Keratinocyte (primary cell): ENCODE data around the gene COL8A1. TPM values are rescaled to one million over a fixed set of nuclear protein-coding genes. Genes with fewer than 3 reads are reported as not detected.

Experiments
- DNase-seq: peaks from one replicate; pipeline ENCODE4 v3.0.0-alpha.2; 2011; ENCODE audit warnings: low read depth, missing footprints, low spot score
- FAIRE-seq: peaks from 2 replicates; lab custom pipeline; 2011; peaks lifted over from hg19 to GRCh38; lab: Jason Lieb, UNC
- H2AFZ ChIP-seq: 2 replicates; pipeline ENCODE4 v1.6.0; 2012; ENCODE audit warnings: low read length, control low read depth, inconsistent platforms; ENCODE audit not compliant: control insufficient read depth
- H3K27ac ChIP-seq: 2 replicates; pipeline ENCODE4 v1.5.1; 2011; ENCODE audit warnings: low read length; ENCODE audit not compliant: control insufficient read depth, insufficient read depth
- H3K27me3 ChIP-seq: 3 replicates; pipeline ENCODE4 v1.6.0; 2011; ENCODE audit warnings: low read length; ENCODE audit not compliant: control insufficient read depth, insufficient read depth; ENCODE audit errors: extremely low read depth
- H3K36me3 ChIP-seq, 2 experiments: 2 replicates in 1 of 2; 3 replicates in 1 of 2; pipeline ENCODE4 v1.5.1; 2011; ENCODE audit warnings: low read length in 2 of 2, mild to moderate bottlenecking in 1 of 2; ENCODE audit not compliant: control insufficient read depth in 2 of 2, insufficient read depth in 2 of 2; ENCODE audit errors: extremely low read depth in 1 of 2
- H3K4me1 ChIP-seq: 3 replicates; pipeline ENCODE4 v1.5.1; 2011; ENCODE audit warnings: low read length; ENCODE audit not compliant: control insufficient read depth, insufficient read depth; ENCODE audit errors: extremely low read depth
- H3K4me2 ChIP-seq: 3 replicates; pipeline ENCODE4 v1.6.0; 2011; ENCODE audit warnings: low read depth, low read length; ENCODE audit not compliant: control insufficient read depth, insufficient read depth; ENCODE audit errors: extremely low read depth
- H3K4me3 ChIP-seq, 3 experiments: fragments of 200-600 bp in 1 of 3; sonication (generic) in 1 of 3; 2 replicates in 2 of 3; 3 replicates in 1 of 3; pipeline ENCODE4 v1.5.1; 2011 to 2016; ENCODE audit warnings: low read length in 3 of 3, mild to moderate bottlenecking in 3 of 3, control low read depth in 2 of 3, inconsistent platforms in 1 of 3, low read depth in 1 of 3, mixed read lengths in 1 of 3, mixed run types in 1 of 3, moderate library complexity in 1 of 3; ENCODE audit not compliant: control insufficient read depth in 2 of 3, insufficient read depth in 2 of 3; ENCODE audit errors: extremely low read depth in 1 of 3
- H3K79me2 ChIP-seq: 2 replicates; pipeline ENCODE4 v1.6.0; 2012; ENCODE audit warnings: low read length; ENCODE audit not compliant: control insufficient read depth, insufficient read depth
- H3K9ac ChIP-seq: 3 replicates; pipeline ENCODE4 v1.6.0; 2011; ENCODE audit warnings: low read length; ENCODE audit not compliant: control insufficient read depth, insufficient read depth; ENCODE audit errors: extremely low read depth
- H3K9me1 ChIP-seq: 3 replicates; pipeline ENCODE4 v1.6.0; 2011; ENCODE audit warnings: low read length; ENCODE audit not compliant: control insufficient read depth, insufficient read depth; ENCODE audit errors: extremely low read depth
- H3K9me3 ChIP-seq: 2 replicates; pipeline ENCODE4 v1.5.1; 2012; ENCODE audit warnings: low read depth, low read length; ENCODE audit not compliant: control insufficient read depth
- H4K20me1 ChIP-seq: 3 replicates; pipeline ENCODE4 v1.6.0; 2011; ENCODE audit warnings: low read length; ENCODE audit not compliant: control insufficient read depth, insufficient read depth; ENCODE audit errors: extremely low read depth
- CTCF ChIP-seq, 3 experiments: IDR thresholded peaks in 1 of 3; conservative IDR thresholded peaks in 1 of 3; optimal IDR thresholded peaks in 1 of 3; 2 replicates in 2 of 3; 3 replicates in 1 of 3; pipeline versions ENCODE3 to v1.5.1; 2011; ENCODE audit warnings: low read length in 3 of 3, mild to moderate bottlenecking in 3 of 3, moderate library complexity in 2 of 3, control low read depth in 1 of 3, inconsistent platforms in 1 of 3; ENCODE audit not compliant: insufficient read depth in 2 of 3; ENCODE audit errors: extremely low read depth in 1 of 3
- EZH2 ChIP-seq: IDR thresholded peaks from one replicate; pipeline ENCODE4 v1.6.1; 2012; ENCODE audit warnings: inconsistent platforms, mild to moderate bottlenecking, low read length, moderate library complexity
- dilution Hi-C: fragments of 300-500 bp; cut with MboI; formaldehyde crosslinking; loops from one replicate; pipeline ENCODE4 v1.7.0; 2020; ENCODE audit warnings: low sequenced_read_pairs; ENCODE audit not compliant: extremely low pct_ligation_motif_present
- polyA plus RNA-seq, 5 experiments: library from polyadenylated mRNA; depleted of rRNA in 3 of 5; stranded (reverse) in 3 of 5; stranded (forward) in 1 of 5; unstranded in 1 of 5; fragments of >200 nt; gene quantifications; 1 replicate in 1 of 5; 2 replicates in 3 of 5; 3 replicates in 1 of 5; pipeline versions ENCODE4 v1.2.1 to v1.2.3, GENCODE V29; 2011 to 2012; ENCODE audit warnings: missing spikeins in 2 of 5, low read depth in 1 of 5, low replicate concordance in 1 of 5

COL8A1 gene
- polyA plus RNA-seq, 1 donor (not counting 4 experiments of a cell fraction or from before 2014, with no cell fraction given): 102 TPM

- dilution Hi-C loops: no loop called here
- Histone ChIP-seq H3K4me2 (no peak overlapping the region), H3K27me3 (no peaks in the 10 kb centered on the region), H3K4me1 (no peaks in the 10 kb centered on the region), H3K9me1 (no peaks in the 10 kb centered on the region), H3K36me3 (peaks cover 0 to 10% of the 10 kb centered on the region in 2 experiments), H3K9ac (no peak overlapping the region), H3K79me2 (no peaks in the 10 kb centered on the region), H2AFZ (no peak overlapping the region), H3K27ac (no peak overlapping the region), H3K9me3 (no peaks in the 10 kb centered on the region), H3K4me3 (no peak overlapping the region), H4K20me1 (no peaks in the 10 kb centered on the region)
- FAIRE-seq (no peak), DNase-seq (no peak)
- TF ChIP-seq EZH2 (no peak), CTCF (optimal IDR thresholded peaks at IDR 0.05 in 1 of 3, IDR thresholded peaks at IDR 0.05 in 1 of 3, conservative IDR thresholded peaks at IDR 0.05 in 1 of 3; ENCODE audit: extremely low read depth in 1 of 3, insufficient read depth in 2 of 3, low read length in 3 of 3) (no peak)
Observed at GRCh38 chr3:99795573-99795972, 157.2 kb downstream of the COL8A1 start.

GRCh38 chr3:99799422-99799821, 161.0 kb downstream of the COL8A1 start:
- FAIRE-seq: no peak
- dilution Hi-C loops: no loop called here
- Histone ChIP-seq H4K20me1 (no peaks in the 10 kb centered on the region), H3K9me1 (no peaks in the 10 kb centered on the region), H3K4me1 (no peaks in the 10 kb centered on the region), H3K9ac (no peak overlapping the region), H2AFZ (no peak overlapping the region), H3K36me3 (peaks cover 0 to 6% of the 10 kb centered on the region in 2 experiments), H3K4me3 (no peak overlapping the region), H3K9me3 (no peaks in the 10 kb centered on the region), H3K27me3 (no peaks in the 10 kb centered on the region), H3K79me2 (no peaks in the 10 kb centered on the region), H3K27ac (no peak overlapping the region), H3K4me2 (no peak overlapping the region)
- DNase-seq: no peak
- TF ChIP-seq EZH2 (no peak), CTCF (optimal IDR thresholded peaks at IDR 0.05 in 1 of 3, IDR thresholded peaks at IDR 0.05 in 1 of 3, conservative IDR thresholded peaks at IDR 0.05 in 1 of 3; ENCODE audit: extremely low read depth in 1 of 3, insufficient read depth in 2 of 3, low read length in 3 of 3) (no peak)
